Myocyte (in vitro differentiated cells): ENCODE data around the gene ASB6. TPM values are rescaled to one million over a fixed set of nuclear protein-coding genes. Genes with fewer than 3 reads are reported as not detected.
"Not testable (repeated sequence)": the region's sequence is repeated elsewhere in the genome, so short reads cannot be mapped to it uniquely, and the experiment has no call there.

Experiments used
- DNase-seq: peaks from one replicate; pipeline ENCODE4 v3.0.0-alpha.2; 2012; ENCODE audit warnings: low read depth
- total RNA-seq: library from RNA; depleted of rRNA; stranded (reverse); fragments of >200 nt; gene quantifications from 2 replicates; pipeline ENCODE4 v1.2.3, GENCODE V29; 2014

ASB6 gene
- total RNA-seq, 1 donor from 2014 or later = 17.4 TPM

GRCh38 chr9:129667378-129667777, 25.4 kb upstream of the ASB6 start:
- no peak for DNase-seq

- DNase-seq = no peak
Measured at GRCh38 chr9:129666575-129666974, 24.6 kb upstream of the ASB6 start.

- no peak for DNase-seq
Measured at GRCh38 chr9:129665814-129666520, 24.0 kb upstream of the ASB6 start.

- DNase-seq = no peak
Measured at GRCh38 chr9:129665389-129665775, 23.4 kb upstream of the ASB6 start, which contains the start of gene PRRX2. TSS of gene PRRX2 (plus strand) at chr9:129665647. CDS start at chr9:129665868, 221 bp downstream.

GRCh38 chr9:129664746-129665388, 22.9 kb upstream of the ASB6 start:
- DNase-seq = no peak

- DNase-seq = not testable (repeated sequence)
Measured at GRCh38 chr9:129662239-129662638, 20.3 kb upstream of the ASB6 start.

GRCh38 chr9:129661029-129661428, 19.1 kb upstream of the ASB6 start:
- DNase-seq = no peak

- DNase-seq = peak; percentile 49
Measured at GRCh38 chr9:129656795-129657390, 14.9 kb upstream of the ASB6 start.

GRCh38 chr9:129655696-129656095, 13.7 kb upstream of the ASB6 start:
- DNase-seq = no peak

GRCh38 chr9:129655154-129655553, 13.2 kb upstream of the ASB6 start:
- DNase-seq = no peak

GRCh38 chr9:129654554-129655040, 12.6 kb upstream of the ASB6 start:
- no peak for DNase-seq

GRCh38 chr9:129653823-129654553, 12.0 kb upstream of the ASB6 start:
- DNase-seq = no peak

GRCh38 chr9:129650680-129651235, 8.8 kb upstream of the ASB6 start:
- DNase-seq = no peak

- no peak for DNase-seq
Measured at GRCh38 chr9:129649726-129650679, 8.1 kb upstream of the ASB6 start.

- no peak for DNase-seq
Measured at GRCh38 chr9:129648764-129649115, 6.8 kb upstream of the ASB6 start.

- no peak for DNase-seq
Measured at GRCh38 chr9:129648092-129648763, 6.3 kb upstream of the ASB6 start.

- DNase-seq = no peak
Measured at GRCh38 chr9:129647635-129648034, 5.7 kb upstream of the ASB6 start.

- no peak for DNase-seq
Measured at GRCh38 chr9:129646654-129647053, 4.7 kb upstream of the ASB6 start.

- DNase-seq = no peak
Measured at GRCh38 chr9:129646252-129646651, 4.3 kb upstream of the ASB6 start.

GRCh38 chr9:129644902-129645301, 3.0 kb upstream of the ASB6 start:
- no peak for DNase-seq
